HG03378 (cell line): ENCODE data around the gene SMARCA2.
"Not testable (repeated sequence)": the region's sequence is repeated elsewhere in the genome, so short reads cannot be mapped to it uniquely, and the experiment has no call there.

Experiments used
- ATAC-seq: cut with Tn5 transposase; IDR thresholded peaks from one replicate; pipeline ENCODE4 v1.9.1; 2021; ENCODE audit warnings: mild to moderate bottlenecking, moderate library complexity; ENCODE audit not compliant: unreplicated experiment

Gene SMARCA2

GRCh38 chr9:2134391-2134790, 119.2 kb downstream of the SMARCA2 start:
- no peak for ATAC-seq

GRCh38 chr9:2138646-2139045, 123.5 kb downstream of the SMARCA2 start:
- no peak for ATAC-seq

- no peak for ATAC-seq
Measured at GRCh38 chr9:2140600-2141223, 125.6 kb downstream of the SMARCA2 start.

- no peak for ATAC-seq
Measured at GRCh38 chr9:2142212-2142611, 127.1 kb downstream of the SMARCA2 start.

- ATAC-seq: no peak
Measured at GRCh38 chr9:2144619-2145018, 129.5 kb downstream of the SMARCA2 start.

GRCh38 chr9:2145746-2146145, 130.6 kb downstream of the SMARCA2 start:
- ATAC-seq: no peak

- ATAC-seq: not testable (repeated sequence)
Measured at GRCh38 chr9:2146700-2147099, 131.6 kb downstream of the SMARCA2 start.

- ATAC-seq: no peak
Measured at GRCh38 chr9:2150338-2150737, 135.2 kb downstream of the SMARCA2 start.

- no peak for ATAC-seq
Measured at GRCh38 chr9:2151171-2151570, 136.0 kb downstream of the SMARCA2 start.

- no peak for ATAC-seq
Measured at GRCh38 chr9:2152966-2153629, 138.0 kb downstream of the SMARCA2 start.

- no peak for ATAC-seq
Measured at GRCh38 chr9:2153630-2154217, 138.6 kb downstream of the SMARCA2 start.

GRCh38 chr9:2154731-2155130, 139.6 kb downstream of the SMARCA2 start:
- no peak for ATAC-seq

GRCh38 chr9:2155966-2156365, 140.8 kb downstream of the SMARCA2 start:
- no peak for ATAC-seq

GRCh38 chr9:2157277-2158110, 142.3 kb downstream of the SMARCA2 start:
- no peak for ATAC-seq

GRCh38 chr9:2158111-2158610, 143.0 kb downstream of the SMARCA2 start:
- peak; percentile 50 for ATAC-seq

GRCh38 chr9:2158766-2159430, 143.8 kb downstream of the SMARCA2 start:
- ATAC-seq: no peak

- no peak for ATAC-seq
Measured at GRCh38 chr9:2159521-2160454, 144.6 kb downstream of the SMARCA2 start.

- ATAC-seq: no peak
Measured at GRCh38 chr9:2161661-2162060, 146.5 kb downstream of the SMARCA2 start.

GRCh38 chr9:2163231-2163885, 148.2 kb downstream of the SMARCA2 start:
- ATAC-seq: no peak
